ENCODE results near the gene SALL1. TPM values are rescaled to one million over a fixed set of nuclear protein-coding genes. Genes with fewer than 3 reads are reported as not detected.

The SALL1 gene
- total RNA-seq, 2 donors from 2014 or later, result not detected

- DNase-seq (no peak), ATAC-seq (no peak)
- Mint-ChIP-seq H3K27ac (no peak overlapping the region), H3K4me1 (no peaks in the 10 kb centered on the region), H3K4me3 (no peak overlapping the region), H3K36me3 (ENCODE audit: low read depth) (peaks cover 2% of the 10 kb centered on the region), H3K27me3 (peaks cover 40% of the 10 kb centered on the region)
- H3K9me3 ChIP-seq (ENCODE audit: control insufficient read depth, low read length, poor library complexity, severe bottlenecking), result no peaks in the 10 kb centered on the region
These were observed 7.7 kb downstream of the SALL1 start for GRCh38 chr16:51143196-51143977.

GRCh38 chr16:51141541-51141940, 9.5 kb downstream of the SALL1 start:
- no peak overlapping the region for H3K4me3 Mint-ChIP-seq
- H3K36me3 Mint-ChIP-seq (ENCODE audit: low read depth), result no peaks in the 10 kb centered on the region
- no peak overlapping the region for H3K27ac Mint-ChIP-seq
- H3K27me3 Mint-ChIP-seq, result peaks cover 24% of the 10 kb centered on the region
- DNase-seq (no peak), ATAC-seq (no peak)
- no peaks in the 10 kb centered on the region for H3K4me1 Mint-ChIP-seq
- H3K9me3 ChIP-seq (ENCODE audit: control insufficient read depth, low read length, poor library complexity, severe bottlenecking), result no peaks in the 10 kb centered on the region

GRCh38 chr16:51141106-51141505, 10.0 kb downstream of the SALL1 start:
- Mint-ChIP-seq H3K36me3 (ENCODE audit: low read depth) (no peaks in the 10 kb centered on the region), H3K4me1 (no peaks in the 10 kb centered on the region), H3K27ac (no peak overlapping the region), H3K27me3 (peaks cover 20% of the 10 kb centered on the region), H3K4me3 (no peak overlapping the region)
- DNase-seq, result no peak
- no peaks in the 10 kb centered on the region for H3K9me3 ChIP-seq (ENCODE audit: control insufficient read depth, low read length, poor library complexity, severe bottlenecking)
- ATAC-seq, result no peak

- DNase-seq (no peak), ATAC-seq (no peak)
- no peaks in the 10 kb centered on the region for H3K36me3 Mint-ChIP-seq (ENCODE audit: low read depth)
- no peak overlapping the region for H3K27ac Mint-ChIP-seq
- no peak overlapping the region for H3K4me3 Mint-ChIP-seq
- H3K9me3 ChIP-seq (ENCODE audit: control insufficient read depth, low read length, poor library complexity, severe bottlenecking), result no peaks in the 10 kb centered on the region
- peaks cover 17% of the 10 kb centered on the region for H3K27me3 Mint-ChIP-seq
- no peaks in the 10 kb centered on the region for H3K4me1 Mint-ChIP-seq
These were observed 11.0 kb downstream of the SALL1 start for GRCh38 chr16:51140112-51140511.

- Mint-ChIP-seq H3K27ac (no peak overlapping the region), H3K4me1 (no peaks in the 10 kb centered on the region), H3K27me3 (peaks cover 17% of the 10 kb centered on the region), H3K36me3 (ENCODE audit: low read depth) (no peaks in the 10 kb centered on the region), H3K4me3 (no peak overlapping the region)
- no peak for DNase-seq
- ATAC-seq, result no peak
- H3K9me3 ChIP-seq (ENCODE audit: control insufficient read depth, low read length, poor library complexity, severe bottlenecking), result no peaks in the 10 kb centered on the region
These were observed 11.5 kb downstream of the SALL1 start for GRCh38 chr16:51139568-51139967.

GRCh38 chr16:51138178-51138577, 12.9 kb downstream of the SALL1 start:
- Mint-ChIP-seq H3K4me3 (no peak overlapping the region), H3K4me1 (no peaks in the 10 kb centered on the region), H3K27ac (no peak overlapping the region), H3K27me3 (peaks cover 25% of the 10 kb centered on the region), H3K36me3 (ENCODE audit: low read depth) (no peaks in the 10 kb centered on the region)
- H3K9me3 ChIP-seq (ENCODE audit: control insufficient read depth, low read length, poor library complexity, severe bottlenecking), result no peaks in the 10 kb centered on the region
- no peak for ATAC-seq
- no peak for DNase-seq

GRCh38 chr16:51137097-51137496, 14.0 kb downstream of the SALL1 start:
- DNase-seq (no peak), ATAC-seq (no peak)
- no peaks in the 10 kb centered on the region for H3K9me3 ChIP-seq (ENCODE audit: control insufficient read depth, low read length, poor library complexity, severe bottlenecking)
- H3K4me3 Mint-ChIP-seq, result no peak overlapping the region
- peaks cover 23% of the 10 kb centered on the region for H3K27me3 Mint-ChIP-seq
- no peaks in the 10 kb centered on the region for H3K4me1 Mint-ChIP-seq
- no peak overlapping the region for H3K27ac Mint-ChIP-seq
- no peaks in the 10 kb centered on the region for H3K36me3 Mint-ChIP-seq (ENCODE audit: low read depth)

- no peak overlapping the region for H3K27ac Mint-ChIP-seq
These were observed 16.2 kb downstream of the SALL1 start for GRCh38 chr16:51134876-51135275.

GRCh38 chr16:51134269-51134812, 16.7 kb downstream of the SALL1 start:
- H3K9me3 ChIP-seq (ENCODE audit: control insufficient read depth, low read length, poor library complexity, severe bottlenecking), result no peaks in the 10 kb centered on the region
- Mint-ChIP-seq H3K27ac (no peak overlapping the region), H3K36me3 (ENCODE audit: low read depth) (no peaks in the 10 kb centered on the region), H3K4me3 (no peak overlapping the region), H3K27me3 (peaks cover 32% of the 10 kb centered on the region), H3K4me1 (no peaks in the 10 kb centered on the region)
- ATAC-seq (no peak), DNase-seq (no peak)

More at GRCh38 chr16:51134876-51135275, 16.2 kb downstream of the SALL1 start:
- ATAC-seq (no peak), DNase-seq (no peak)
- no peaks in the 10 kb centered on the region for H3K9me3 ChIP-seq (ENCODE audit: control insufficient read depth, low read length, poor library complexity, severe bottlenecking)
- no peak overlapping the region for H3K4me3 Mint-ChIP-seq
- peaks cover 32% of the 10 kb centered on the region for H3K27me3 Mint-ChIP-seq
- no peaks in the 10 kb centered on the region for H3K36me3 Mint-ChIP-seq (ENCODE audit: low read depth)
- H3K4me1 Mint-ChIP-seq, result no peaks in the 10 kb centered on the region

- ATAC-seq (no peak), DNase-seq (no peak)
- H3K27me3 Mint-ChIP-seq, result peaks cover 32% of the 10 kb centered on the region
- no peak overlapping the region for H3K4me3 Mint-ChIP-seq
- no peaks in the 10 kb centered on the region for H3K4me1 Mint-ChIP-seq
- no peaks in the 10 kb centered on the region for H3K36me3 Mint-ChIP-seq (ENCODE audit: low read depth)
- no peaks in the 10 kb centered on the region for H3K9me3 ChIP-seq (ENCODE audit: control insufficient read depth, low read length, poor library complexity, severe bottlenecking)
- H3K27ac Mint-ChIP-seq, result no peak overlapping the region
These were observed 17.4 kb downstream of the SALL1 start for GRCh38 chr16:51133688-51134087.

- H3K9me3 ChIP-seq (ENCODE audit: control insufficient read depth, low read length, poor library complexity, severe bottlenecking), result no peaks in the 10 kb centered on the region
- Mint-ChIP-seq H3K4me1 (no peaks in the 10 kb centered on the region), H3K27ac (no peak overlapping the region), H3K4me3 (no peak overlapping the region), H3K36me3 (ENCODE audit: low read depth) (no peaks in the 10 kb centered on the region), H3K27me3 (peaks cover 35% of the 10 kb centered on the region)
- no peak for ATAC-seq
- DNase-seq, result no peak
These were observed 17.9 kb downstream of the SALL1 start for GRCh38 chr16:51133183-51133582.

GRCh38 chr16:51132490-51133115, 18.5 kb downstream of the SALL1 start:
- Mint-ChIP-seq H3K4me1 (no peaks in the 10 kb centered on the region), H3K27ac (no peak overlapping the region), H3K4me3 (no peak overlapping the region), H3K27me3 (peaks cover 40% of the 10 kb centered on the region), H3K36me3 (ENCODE audit: low read depth) (no peaks in the 10 kb centered on the region)
- DNase-seq (no peak), ATAC-seq (no peak)
- H3K9me3 ChIP-seq (ENCODE audit: control insufficient read depth, low read length, poor library complexity, severe bottlenecking), result no peaks in the 10 kb centered on the region

- DNase-seq, result no peak
- no peaks in the 10 kb centered on the region for H3K9me3 ChIP-seq (ENCODE audit: control insufficient read depth, low read length, poor library complexity, severe bottlenecking)
- Mint-ChIP-seq H3K27ac (no peak overlapping the region), H3K4me3 (no peak overlapping the region), H3K4me1 (no peaks in the 10 kb centered on the region), H3K27me3 (peaks cover 40% of the 10 kb centered on the region), H3K36me3 (ENCODE audit: low read depth) (no peaks in the 10 kb centered on the region)
- no peak for ATAC-seq
These were observed 19.5 kb downstream of the SALL1 start for GRCh38 chr16:51131619-51132018.

All from T-helper 17 cell (primary cell).